ENCODE data around the gene RGS5. TPM values are rescaled to one million over a fixed set of nuclear protein-coding genes. Genes with fewer than 3 reads are reported as not detected.

The RGS5 gene
- total and polyA plus RNA-seq, 2 experiments from 2014 or later: 23.4 to 48.3 TPM

Other genes with a start within 250 kb of the RGS5 start
- gene RGS4, start 133.6 kb downstream of the RGS5 start, total RNA-seq (2014; rRNA removed; shearing (Covaris generic)): 0.38 and 1.0 TPM in 2 replicates
- gene RGS4, start 133.6 kb downstream of the RGS5 start, polyA plus RNA-seq (2016; fragmentation: Nextera tagmentation; extraction: Ambion mirVana): 0.24 and 0.32 TPM in 2 replicates
- gene NUF2, start 119.0 kb upstream of the RGS5 start, total RNA-seq (2014; rRNA removed; shearing (Covaris generic)): 21.7 and 37.6 TPM in 2 replicates
- 47.7 and 51.4 TPM in 2 replicates for gene NUF2, start 119.0 kb upstream of the RGS5 start, polyA plus RNA-seq (2016; fragmentation: Nextera tagmentation; extraction: Ambion mirVana)